Measurements from ENCODE around the gene DNAH7.
"Not testable (repeated sequence)": the region's sequence is repeated elsewhere in the genome, so short reads cannot be mapped to it uniquely, and the experiment has no call there.

DNAH7 gene

DNA sequence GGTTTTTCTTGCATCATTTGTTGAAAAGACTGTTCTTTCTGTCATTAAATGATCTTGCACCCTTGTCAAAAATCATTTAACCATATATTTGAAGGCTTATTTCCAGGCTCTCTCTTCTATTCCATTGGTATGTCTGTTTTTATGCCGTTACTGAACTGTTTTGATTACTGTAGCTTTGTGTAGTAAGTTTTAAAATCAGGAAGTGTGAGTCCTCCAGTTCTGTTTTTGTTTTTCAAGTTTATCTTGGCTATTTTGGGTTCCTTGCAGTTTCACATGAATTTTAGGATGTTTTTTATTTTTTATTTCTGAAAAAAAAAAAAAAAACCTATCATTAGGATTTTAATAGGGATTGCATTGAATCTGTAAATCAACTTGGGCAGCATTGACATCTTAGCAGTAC, 372.6 kb downstream of the DNAH7 start:
- TF ChIP-seq ZFX (IDR thresholded peaks at IDR 0.05; ENCODE audit: borderline replicate concordance) (no peak), CTCF (IDR thresholded peaks at IDR 0.05) (no peak)
- H3K27ac ChIP-seq = no peak overlapping the region

- TF ChIP-seq ZFX (IDR thresholded peaks at IDR 0.05; ENCODE audit: borderline replicate concordance) = no peak
- no peak for TF ChIP-seq CTCF (IDR thresholded peaks at IDR 0.05)
- H3K27ac ChIP-seq = no peak overlapping the region
Measured at GRCh38 chr2:195695002-195695631, 373.5 kb downstream of the DNAH7 start.

DNA sequence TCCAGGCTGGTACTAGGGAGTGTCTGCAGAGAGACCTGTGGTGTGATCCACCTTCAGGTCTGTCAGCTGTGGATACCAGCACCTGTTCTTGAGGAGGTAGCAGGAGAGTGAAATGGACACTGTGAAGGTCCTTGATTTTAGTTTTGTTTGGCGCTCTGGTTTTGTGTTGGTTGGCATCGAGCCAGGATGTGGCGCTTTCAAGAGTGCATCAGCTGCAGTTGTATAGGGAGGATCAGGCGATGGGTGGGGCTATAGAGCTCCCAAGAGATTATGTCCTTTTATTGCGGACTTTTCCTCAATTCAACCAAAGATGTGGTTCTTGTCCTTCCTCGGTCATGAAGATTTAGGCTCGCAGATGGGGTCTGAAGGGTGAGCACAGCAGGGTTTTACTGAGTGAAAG, 374.1 kb downstream of the DNAH7 start:
- H3K27ac ChIP-seq = no peak overlapping the region
- TF ChIP-seq ZFX (IDR thresholded peaks at IDR 0.05; ENCODE audit: borderline replicate concordance) = no peak
- TF ChIP-seq CTCF (IDR thresholded peaks at IDR 0.05) = no peak

GRCh38 chr2:195692531-195692930, 376.1 kb downstream of the DNAH7 start:
- not testable (repeated sequence) for H3K27ac ChIP-seq
